Muscle layer of colon (tissue), 2 donors: ENCODE results near the gene COL13A1.

Experiments used
- H3K27ac ChIP-seq: one replicate; pipeline ENCODE4 v1.7.0; 2013; ENCODE audit warnings: low read depth, mild to moderate bottlenecking, low read length, moderate library complexity
- H3K27me3 ChIP-seq, 2 donors: one replicate each; pipeline ENCODE4 v1.7.0; 2013; ENCODE audit warnings: low read length in 2 of 2, mild to moderate bottlenecking in 2 of 2; ENCODE audit not compliant: insufficient read depth in 2 of 2, control insufficient read depth in 1 of 2
- H3K36me3 ChIP-seq: one replicate; pipeline ENCODE4 v1.7.0; 2013; ENCODE audit warnings: mild to moderate bottlenecking, low read length; ENCODE audit not compliant: insufficient read depth
- H3K4me1 ChIP-seq: one replicate; pipeline ENCODE4 v1.7.0; 2013; ENCODE audit warnings: mild to moderate bottlenecking, low read length; ENCODE audit not compliant: insufficient read depth
- H3K4me3 ChIP-seq, 2 donors: one replicate each; pipeline ENCODE4 v1.7.0; 2013; ENCODE audit warnings: low read length in 2 of 2, low read depth in 1 of 2, mild to moderate bottlenecking in 1 of 2, moderate library complexity in 1 of 2
- H3K9ac ChIP-seq: one replicate; pipeline ENCODE4 v1.7.0; 2013; ENCODE audit warnings: low read length
- H3K9me3 ChIP-seq: one replicate; pipeline ENCODE4 v1.7.0; 2013; ENCODE audit warnings: mild to moderate bottlenecking, low read length
- donor health status: abdominal sarcoma.
- donor health status: Adenocarcinoma of cecum.

The COL13A1 gene

GRCh38 chr10:69980672-69981071 is 179.0 kb downstream of the COL13A1 start:
- no peak overlapping the region for H3K9ac ChIP-seq
- H3K9me3 ChIP-seq: peaks cover 4% of the 10 kb centered on the region
- no peaks in the 10 kb centered on the region for H3K27me3 ChIP-seq
- H3K36me3 ChIP-seq: no peaks in the 10 kb centered on the region
- H3K4me1 ChIP-seq: no peaks in the 10 kb centered on the region
- H3K27ac ChIP-seq: no peak overlapping the region
- H3K4me3 ChIP-seq: no peak overlapping the region

GRCh38 chr10:69988094-69988493 is 186.4 kb downstream of the COL13A1 start:
- no peaks in the 10 kb centered on the region for H3K9me3 ChIP-seq
- no peak overlapping the region for H3K4me3 ChIP-seq
- H3K27ac ChIP-seq: no peak overlapping the region
- no peak overlapping the region for H3K9ac ChIP-seq
- no peaks in the 10 kb centered on the region for H3K27me3 ChIP-seq
- H3K36me3 ChIP-seq: no peaks in the 10 kb centered on the region
- no peaks in the 10 kb centered on the region for H3K4me1 ChIP-seq

DNA sequence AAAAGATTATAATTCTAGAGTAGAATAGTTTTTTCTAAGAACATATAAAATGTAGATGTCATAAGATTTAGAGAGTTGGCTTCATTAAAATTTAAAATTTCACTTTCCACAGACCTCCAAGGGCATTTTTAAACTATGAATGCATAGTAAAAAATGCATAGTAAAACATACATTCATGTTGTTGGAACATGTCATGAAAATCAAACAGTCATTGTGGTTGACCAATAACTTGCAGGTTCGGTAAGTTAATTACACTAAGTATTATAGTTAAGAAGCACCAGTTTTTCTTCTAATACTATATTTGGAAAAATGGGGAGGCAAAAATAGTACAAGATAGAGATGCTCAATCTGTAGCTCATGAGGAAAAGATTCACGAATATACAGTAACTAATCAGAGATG is 189.4 kb downstream of the COL13A1 start:
- H3K9me3 ChIP-seq: no peaks in the 10 kb centered on the region
- H3K4me3 ChIP-seq: no peak overlapping the region
- no peaks in the 10 kb centered on the region for H3K36me3 ChIP-seq
- no peaks in the 10 kb centered on the region for H3K4me1 ChIP-seq
- H3K27me3 ChIP-seq: no peaks in the 10 kb centered on the region
- H3K27ac ChIP-seq: no peak overlapping the region
- no peak overlapping the region for H3K9ac ChIP-seq

GRCh38 chr10:69994262-69994661 is 192.6 kb downstream of the COL13A1 start:
- Histone ChIP-seq H3K9me3 (no peaks in the 10 kb centered on the region), H3K9ac (no peak overlapping the region), H3K27ac (no peak overlapping the region), H3K4me3 (no peak overlapping the region), H3K36me3 (no peaks in the 10 kb centered on the region), H3K27me3 (no peaks in the 10 kb centered on the region), H3K4me1 (no peaks in the 10 kb centered on the region)

- Histone ChIP-seq H3K9me3 (no peaks in the 10 kb centered on the region), H3K36me3 (no peaks in the 10 kb centered on the region), H3K4me1 (no peaks in the 10 kb centered on the region), H3K27me3 (no peaks in the 10 kb centered on the region), H3K27ac (no peak overlapping the region), H3K4me3 (no peak overlapping the region), H3K9ac (no peak overlapping the region)
Measured at GRCh38 chr10:69996611-69997010, 194.9 kb downstream of the COL13A1 start.

DNA sequence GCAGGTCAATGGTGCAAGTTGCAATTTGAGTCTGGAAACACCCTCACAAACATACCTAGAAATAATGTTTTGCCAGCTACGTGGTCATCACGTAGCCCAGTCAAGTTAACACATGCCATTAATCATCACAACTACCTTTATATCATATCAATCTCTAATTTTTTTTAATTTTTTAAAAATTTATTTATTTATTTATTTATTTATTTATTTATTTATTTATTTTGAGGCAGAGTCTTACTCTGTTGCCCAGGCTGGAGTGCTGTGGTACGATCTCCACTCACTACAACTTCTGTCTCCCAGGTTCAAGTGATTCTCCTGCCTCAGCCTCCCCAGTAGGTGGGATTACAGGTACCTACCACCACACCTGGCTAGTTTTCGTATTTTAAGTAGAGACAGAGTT is 198.6 kb downstream of the COL13A1 start:
- no peaks in the 10 kb centered on the region for H3K27me3 ChIP-seq
- H3K4me3 ChIP-seq: no peak overlapping the region
- no peak overlapping the region for H3K9ac ChIP-seq
- H3K27ac ChIP-seq: no peak overlapping the region
- H3K36me3 ChIP-seq: no peaks in the 10 kb centered on the region
- H3K9me3 ChIP-seq: no peaks in the 10 kb centered on the region
- no peaks in the 10 kb centered on the region for H3K4me1 ChIP-seq

- H3K9me3 ChIP-seq: no peaks in the 10 kb centered on the region
- H3K9ac ChIP-seq: no peak overlapping the region
- H3K4me3 ChIP-seq: no peak overlapping the region
- H3K4me1 ChIP-seq: no peaks in the 10 kb centered on the region
- H3K27me3 ChIP-seq: no peaks in the 10 kb centered on the region
- H3K27ac ChIP-seq: no peak overlapping the region
- no peaks in the 10 kb centered on the region for H3K36me3 ChIP-seq
Measured at GRCh38 chr10:70007116-70007820, 205.6 kb downstream of the COL13A1 start.
